ENCODE data around the gene PTCD2. TPM values are rescaled to one million over a fixed set of nuclear protein-coding genes. Genes with fewer than 3 reads are reported as not detected.
"Not testable (repeated sequence)": the region's sequence is repeated elsewhere in the genome, so short reads cannot be mapped to it uniquely, and the experiment has no call there.

Gene PTCD2
- total RNA-seq, 2 donors from 2014 or later = 9.5 to 13.4 TPM

DNA sequence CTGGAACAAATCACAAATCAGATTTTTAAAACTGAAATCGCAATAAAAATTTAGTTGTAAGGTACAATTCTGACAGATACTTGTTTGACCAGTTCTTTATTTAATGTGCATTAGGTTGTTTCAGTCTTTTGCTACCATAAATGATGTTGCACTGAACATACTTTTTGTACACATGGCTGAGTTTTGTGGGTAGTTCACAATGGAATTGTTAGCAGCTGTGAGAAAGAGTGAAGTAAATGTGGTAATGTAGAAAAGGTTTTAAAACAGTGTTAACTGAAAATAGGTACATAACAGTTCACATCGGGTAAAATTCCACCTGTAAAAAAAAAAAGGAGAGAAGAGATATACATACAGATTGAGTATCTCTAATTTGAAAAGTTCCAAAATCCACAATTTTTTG, 25.7 kb upstream of the PTCD2 start:
- WGBS, 2 experiments (ENCODE audit: insufficient coverage in 1 of 2, insufficient read length in 1 of 2) = 98% methylated on average over 2 of the region's 2 CpGs; no CpG with 5 or more reads in 1 of the 2 experiments
- H3K36me3 Mint-ChIP-seq (ENCODE audit: low read depth) = peaks cover 31% of the 10 kb centered on the region
- H3K9me3 Mint-ChIP-seq = no peaks in the 10 kb centered on the region

GRCh38 chr5:72295539-72295938, 24.6 kb upstream of the PTCD2 start:
- H3K36me3 Mint-ChIP-seq (ENCODE audit: low read depth) = peaks cover 36% of the 10 kb centered on the region
- H3K4me3 Mint-ChIP-seq = no peak overlapping the region
- TF ChIP-seq, protein P1, sequence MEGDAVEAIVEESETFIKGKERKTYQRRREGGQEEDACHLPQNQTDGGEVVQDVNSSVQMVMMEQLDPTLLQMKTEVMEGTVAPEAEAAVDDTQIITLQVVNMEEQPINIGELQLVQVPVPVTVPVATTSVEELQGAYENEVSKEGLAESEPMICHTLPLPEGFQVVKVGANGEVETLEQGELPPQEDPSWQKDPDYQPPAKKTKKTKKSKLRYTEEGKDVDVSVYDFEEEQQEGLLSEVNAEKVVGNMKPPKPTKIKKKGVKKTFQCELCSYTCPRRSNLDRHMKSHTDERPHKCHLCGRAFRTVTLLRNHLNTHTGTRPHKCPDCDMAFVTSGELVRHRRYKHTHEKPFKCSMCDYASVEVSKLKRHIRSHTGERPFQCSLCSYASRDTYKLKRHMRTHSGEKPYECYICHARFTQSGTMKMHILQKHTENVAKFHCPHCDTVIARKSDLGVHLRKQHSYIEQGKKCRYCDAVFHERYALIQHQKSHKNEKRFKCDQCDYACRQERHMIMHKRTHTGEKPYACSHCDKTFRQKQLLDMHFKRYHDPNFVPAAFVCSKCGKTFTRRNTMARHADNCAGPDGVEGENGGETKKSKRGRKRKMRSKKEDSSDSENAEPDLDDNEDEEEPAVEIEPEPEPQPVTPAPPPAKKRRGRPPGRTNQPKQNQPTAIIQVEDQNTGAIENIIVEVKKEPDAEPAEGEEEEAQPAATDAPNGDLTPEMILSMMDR (conservative IDR thresholded peaks at IDR 0.05) = no peak
- H3K27me3 Mint-ChIP-seq (ENCODE audit: insufficient read depth) = no peaks in the 10 kb centered on the region
- Histone ChIP-seq H3K27me3 (ENCODE audit: control insufficient read depth, insufficient read depth, low read length, poor library complexity, severe bottlenecking) (no peaks in the 10 kb centered on the region), H3K9ac (ENCODE audit: extremely low read depth, low read length, poor library complexity, severe bottlenecking) (no peak overlapping the region), H3K4me3 (ENCODE audit: low read length) (no peak overlapping the region), H3K27ac (ENCODE audit: low read depth, low read length) (no peak overlapping the region), H3K4me1 (ENCODE audit: control insufficient read depth, insufficient read depth, low read length) (no peaks in the 10 kb centered on the region), H3K9me3 (ENCODE audit: control insufficient read depth, low read length) (no peaks in the 10 kb centered on the region), H3K36me3 (ENCODE audit: control insufficient read depth, insufficient read depth, low read length) (peaks cover 42% of the 10 kb centered on the region)
- no peaks in the 10 kb centered on the region for H3K9me3 Mint-ChIP-seq
- H3K27ac Mint-ChIP-seq = no peak overlapping the region
- peaks cover 2% of the 10 kb centered on the region for H3K4me1 Mint-ChIP-seq
- WGBS, 2 experiments (ENCODE audit: insufficient coverage in 1 of 2, insufficient read length in 1 of 2) = 90 to 95% methylated on average over 2 to 4 of the region's 4 CpGs
- DNase-seq = no peak

More for the DNA sequence above, 25.7 kb upstream of the PTCD2 start:
- DNase-seq = no peak
- TF ChIP-seq, protein P1 (conservative IDR thresholded peaks at IDR 0.05) = no peak
- H3K4me3 ChIP-seq (ENCODE audit: low read length) = no peak overlapping the region
- Mint-ChIP-seq H3K27me3 (ENCODE audit: insufficient read depth) (no peaks in the 10 kb centered on the region), H3K4me1 (no peaks in the 10 kb centered on the region), H3K27ac (no peak overlapping the region), H3K4me3 (no peak overlapping the region)
- no peak overlapping the region for H3K9ac ChIP-seq (ENCODE audit: extremely low read depth, low read length, poor library complexity, severe bottlenecking)
- no peak overlapping the region for H3K27ac ChIP-seq (ENCODE audit: low read depth, low read length)
- H3K27me3 ChIP-seq (ENCODE audit: control insufficient read depth, insufficient read depth, low read length, poor library complexity, severe bottlenecking) = no peaks in the 10 kb centered on the region
- no peaks in the 10 kb centered on the region for H3K9me3 ChIP-seq (ENCODE audit: control insufficient read depth, low read length)
- H3K4me1 ChIP-seq (ENCODE audit: control insufficient read depth, insufficient read depth, low read length) = no peaks in the 10 kb centered on the region
- peaks cover 49% of the 10 kb centered on the region for H3K36me3 ChIP-seq (ENCODE audit: control insufficient read depth, insufficient read depth, low read length)

- 92 to 96% methylated on average over 2 of the region's 2 CpGs for WGBS, 2 experiments (ENCODE audit: insufficient coverage in 1 of 2, insufficient read length in 1 of 2)
- Histone ChIP-seq H3K9me3 (ENCODE audit: control insufficient read depth, low read length) (no peaks in the 10 kb centered on the region), H3K27me3 (ENCODE audit: control insufficient read depth, insufficient read depth, low read length, poor library complexity, severe bottlenecking) (no peaks in the 10 kb centered on the region), H3K27ac (ENCODE audit: low read depth, low read length) (no peak overlapping the region), H3K36me3 (ENCODE audit: control insufficient read depth, insufficient read depth, low read length) (peaks cover 36% of the 10 kb centered on the region), H3K9ac (ENCODE audit: extremely low read depth, low read length, poor library complexity, severe bottlenecking) (no peak overlapping the region), H3K4me3 (ENCODE audit: low read length) (no peak overlapping the region), H3K4me1 (ENCODE audit: control insufficient read depth, insufficient read depth, low read length) (peaks cover 7% of the 10 kb centered on the region)
- no peaks in the 10 kb centered on the region for H3K27me3 Mint-ChIP-seq (ENCODE audit: insufficient read depth)
- no peak overlapping the region for H3K4me3 Mint-ChIP-seq
- H3K9me3 Mint-ChIP-seq = no peaks in the 10 kb centered on the region
- H3K4me1 Mint-ChIP-seq = peaks cover 9% of the 10 kb centered on the region
- peaks cover 36% of the 10 kb centered on the region for H3K36me3 Mint-ChIP-seq (ENCODE audit: low read depth)
- no peak overlapping the region for H3K27ac Mint-ChIP-seq
- DNase-seq = no peak
- TF ChIP-seq, protein P1 (conservative IDR thresholded peaks at IDR 0.05) = no peak
Measured at GRCh38 chr5:72296256-72296655, 23.9 kb upstream of the PTCD2 start.

GRCh38 chr5:72298136-72298535, 22.0 kb upstream of the PTCD2 start:
- not testable (repeated sequence) for DNase-seq; H3K27ac Mint-ChIP-seq; H3K9me3 ChIP-seq (ENCODE audit: control insufficient read depth, low read length); H3K4me3 Mint-ChIP-seq; H3K27ac ChIP-seq (ENCODE audit: low read depth, low read length); H3K27me3 Mint-ChIP-seq (ENCODE audit: insufficient read depth); H3K9ac ChIP-seq (ENCODE audit: extremely low read depth, low read length, poor library complexity, severe bottlenecking); H3K27me3 ChIP-seq (ENCODE audit: control insufficient read depth, insufficient read depth, low read length, poor library complexity, severe bottlenecking); H3K9me3 Mint-ChIP-seq; H3K4me3 ChIP-seq (ENCODE audit: low read length)
- Histone ChIP-seq H3K4me1 (ENCODE audit: control insufficient read depth, insufficient read depth, low read length) (peaks cover 18% of the 10 kb centered on the region), H3K36me3 (ENCODE audit: control insufficient read depth, insufficient read depth, low read length) (peaks cover 34% of the 10 kb centered on the region)
- Mint-ChIP-seq H3K36me3 (ENCODE audit: low read depth) (peaks cover 35% of the 10 kb centered on the region), H3K4me1 (peaks cover 26% of the 10 kb centered on the region)
- WGBS, 2 experiments (ENCODE audit: insufficient coverage in 1 of 2, insufficient read length in 1 of 2) = 94% methylated on average over 3 of the region's 3 CpGs; no CpG with 5 or more reads in 1 of the 2 experiments

All from endodermal cell (in vitro differentiated cells).